Measurements from ENCODE around the gene MRPL10.

The MRPL10 gene

GRCh38 chr17:47871048-47871447, 39.7 kb upstream of the MRPL10 start:
- Histone ChIP-seq H3K9ac (ENCODE audit: low read length) (no peak overlapping the region), H3K4me1 (ENCODE audit: insufficient read depth, low read length) (no peaks in the 10 kb centered on the region), H3K27me3 (ENCODE audit: control insufficient read depth in 1 of 2, insufficient read depth in 2 of 2, low read length in 2 of 2) (peaks cover 9 to 40% of the 10 kb centered on the region in 2 donors), H3K9me3 (ENCODE audit: low read length) (no peaks in the 10 kb centered on the region), H3K36me3 (ENCODE audit: insufficient read depth, low read length) (no peaks in the 10 kb centered on the region), H3K27ac (ENCODE audit: low read depth, low read length) (no peak overlapping the region), H3K4me3 (ENCODE audit: low read depth in 1 of 2, low read length in 2 of 2) (no peak overlapping the region)

DNA sequence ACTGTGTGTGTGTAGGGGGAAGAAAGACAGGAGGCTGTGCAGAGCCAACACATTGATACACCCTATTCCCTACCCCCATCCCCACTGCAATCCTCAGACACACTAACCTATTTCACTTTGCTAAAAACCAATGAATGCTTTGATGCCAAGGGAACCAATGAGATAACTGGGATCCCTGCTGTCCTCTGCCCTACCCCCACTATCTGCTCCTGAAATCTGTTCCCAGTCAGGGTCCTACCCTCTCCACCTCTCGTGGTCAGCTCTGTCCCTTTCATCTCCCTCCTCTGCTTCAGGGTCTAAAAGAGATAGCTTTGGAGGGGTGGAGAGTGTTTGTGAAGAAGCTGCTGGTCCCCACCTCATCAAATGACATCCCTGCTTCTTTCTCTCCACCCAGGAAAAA, 38.7 kb upstream of the MRPL10 start:
- no peak overlapping the region for H3K4me3 ChIP-seq (ENCODE audit: low read depth in 1 of 2, low read length in 2 of 2)
- H3K4me1 ChIP-seq (ENCODE audit: insufficient read depth, low read length): no peaks in the 10 kb centered on the region
- H3K9me3 ChIP-seq (ENCODE audit: low read length): no peaks in the 10 kb centered on the region
- H3K9ac ChIP-seq (ENCODE audit: low read length): no peak overlapping the region
- no peak overlapping the region for H3K27ac ChIP-seq (ENCODE audit: low read depth, low read length)
- H3K27me3 ChIP-seq (ENCODE audit: control insufficient read depth in 1 of 2, insufficient read depth in 2 of 2, low read length in 2 of 2): peaks cover 9 to 46% of the 10 kb centered on the region in 2 donors
- no peaks in the 10 kb centered on the region for H3K36me3 ChIP-seq (ENCODE audit: insufficient read depth, low read length)

GRCh38 chr17:47869114-47869513, 37.8 kb upstream of the MRPL10 start:
- Histone ChIP-seq H3K4me3 (ENCODE audit: low read depth in 1 of 2, low read length in 2 of 2) (no peak overlapping the region), H3K9ac (ENCODE audit: low read length) (no peak overlapping the region), H3K27me3 (ENCODE audit: control insufficient read depth in 1 of 2, insufficient read depth in 2 of 2, low read length in 2 of 2) (peaks cover 9 to 45% of the 10 kb centered on the region in 2 donors), H3K9me3 (ENCODE audit: low read length) (no peaks in the 10 kb centered on the region), H3K27ac (ENCODE audit: low read depth, low read length) (no peak overlapping the region), H3K4me1 (ENCODE audit: insufficient read depth, low read length) (no peaks in the 10 kb centered on the region), H3K36me3 (ENCODE audit: insufficient read depth, low read length) (no peaks in the 10 kb centered on the region)

- H3K9ac ChIP-seq (ENCODE audit: low read length): no peak overlapping the region
- H3K36me3 ChIP-seq (ENCODE audit: insufficient read depth, low read length): no peaks in the 10 kb centered on the region
- no peak overlapping the region for H3K4me3 ChIP-seq (ENCODE audit: low read depth in 1 of 2, low read length in 2 of 2)
- H3K9me3 ChIP-seq (ENCODE audit: low read length): no peaks in the 10 kb centered on the region
- no peak overlapping the region for H3K27ac ChIP-seq (ENCODE audit: low read depth, low read length)
- no peaks in the 10 kb centered on the region for H3K4me1 ChIP-seq (ENCODE audit: insufficient read depth, low read length)
- peaks cover 9 to 38% of the 10 kb centered on the region in 2 donors for H3K27me3 ChIP-seq (ENCODE audit: control insufficient read depth in 1 of 2, insufficient read depth in 2 of 2, low read length in 2 of 2)
Observed at GRCh38 chr17:47867813-47868533, 36.6 kb upstream of the MRPL10 start.

DNA sequence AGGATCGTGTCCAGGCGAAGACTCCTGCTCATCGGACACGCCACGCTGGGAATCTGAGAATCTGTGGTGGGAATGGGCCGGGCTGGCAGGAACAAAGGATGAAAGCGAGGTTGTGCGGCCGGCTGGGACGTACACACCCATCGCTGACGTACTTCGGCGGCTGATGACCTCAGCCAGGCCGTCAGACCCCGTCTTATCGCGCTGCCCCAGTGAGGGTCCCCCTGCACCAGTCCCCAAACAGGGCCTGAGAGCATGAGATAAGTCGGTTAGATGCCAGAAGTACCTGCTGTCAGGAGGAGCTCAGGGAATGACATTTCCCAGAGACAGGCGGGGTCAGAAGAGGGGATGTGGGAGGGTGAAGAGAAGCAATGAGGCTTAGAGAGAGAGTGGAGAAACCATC, 35.6 kb upstream of the MRPL10 start:
- no peak overlapping the region for H3K9ac ChIP-seq (ENCODE audit: low read length)
- H3K27me3 ChIP-seq (ENCODE audit: control insufficient read depth in 1 of 2, insufficient read depth in 2 of 2, low read length in 2 of 2): peaks cover 9 to 27% of the 10 kb centered on the region in 2 donors
- no peak overlapping the region for H3K4me3 ChIP-seq (ENCODE audit: low read depth in 1 of 2, low read length in 2 of 2)
- no peaks in the 10 kb centered on the region for H3K4me1 ChIP-seq (ENCODE audit: insufficient read depth, low read length)
- H3K9me3 ChIP-seq (ENCODE audit: low read length): no peaks in the 10 kb centered on the region
- H3K27ac ChIP-seq (ENCODE audit: low read depth, low read length): no peak overlapping the region
- H3K36me3 ChIP-seq (ENCODE audit: insufficient read depth, low read length): no peaks in the 10 kb centered on the region

- no peak overlapping the region for H3K27ac ChIP-seq (ENCODE audit: low read depth, low read length)
- H3K4me3 ChIP-seq (ENCODE audit: low read depth in 1 of 2, low read length in 2 of 2): no peak overlapping the region
- H3K9ac ChIP-seq (ENCODE audit: low read length): no peak overlapping the region
- H3K4me1 ChIP-seq (ENCODE audit: insufficient read depth, low read length): no peaks in the 10 kb centered on the region
- H3K27me3 ChIP-seq (ENCODE audit: control insufficient read depth in 1 of 2, insufficient read depth in 2 of 2, low read length in 2 of 2): peaks cover 10 to 15% of the 10 kb centered on the region in 2 donors
- no peaks in the 10 kb centered on the region for H3K36me3 ChIP-seq (ENCODE audit: insufficient read depth, low read length)
- no peaks in the 10 kb centered on the region for H3K9me3 ChIP-seq (ENCODE audit: low read length)
Observed at GRCh38 chr17:47864791-47865216, 33.5 kb upstream of the MRPL10 start.

DNA sequence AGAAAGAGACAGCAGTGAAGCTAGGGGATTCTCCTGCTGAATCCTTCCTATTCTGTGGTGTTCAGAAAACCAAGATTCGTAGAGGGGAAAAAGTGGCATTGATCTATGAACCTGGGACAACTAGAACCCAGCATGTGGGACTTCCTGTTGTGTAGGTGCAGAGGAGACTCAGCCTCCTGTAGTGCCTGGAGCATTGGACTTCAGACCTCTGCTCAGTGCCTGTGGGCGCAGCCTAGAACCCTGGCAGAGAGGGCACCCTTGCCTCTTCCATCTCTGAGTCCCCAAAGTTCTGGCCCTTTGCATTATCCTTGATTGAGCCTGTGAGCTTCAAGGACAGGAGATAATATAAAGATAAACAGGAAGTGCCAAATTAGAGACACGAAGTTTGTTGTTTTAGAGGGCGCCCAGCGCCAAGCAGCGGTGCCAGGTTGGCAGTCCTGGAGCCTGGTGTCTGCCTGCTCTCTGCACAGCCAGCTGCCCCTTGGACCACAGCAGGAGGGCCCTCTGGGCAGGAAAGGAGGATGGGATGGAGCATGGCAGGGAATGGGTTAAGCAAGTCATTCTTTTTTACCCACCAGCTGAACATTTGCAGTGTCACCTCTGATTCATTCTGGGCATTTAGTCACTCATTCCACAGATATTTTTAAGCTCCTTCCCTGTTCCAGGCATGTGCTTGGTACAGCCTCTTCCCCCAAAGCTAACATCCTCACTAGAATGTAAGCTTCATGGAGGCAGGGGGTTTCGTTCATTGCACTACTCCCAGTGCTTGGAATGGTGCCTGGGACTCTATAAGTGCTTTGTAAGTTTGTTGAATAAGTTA, 31.5 kb upstream of the MRPL10 start:
- Histone ChIP-seq H3K9ac (ENCODE audit: low read length) (no peak overlapping the region), H3K4me3 (ENCODE audit: low read depth in 1 of 2, low read length in 2 of 2) (no peak overlapping the region), H3K27me3 (ENCODE audit: control insufficient read depth in 1 of 2, insufficient read depth in 2 of 2, low read length in 2 of 2) (peaks cover 13 to 26% of the 10 kb centered on the region in 2 donors), H3K27ac (ENCODE audit: low read depth, low read length) (no peak overlapping the region), H3K36me3 (ENCODE audit: insufficient read depth, low read length) (no peaks in the 10 kb centered on the region), H3K9me3 (ENCODE audit: low read length) (no peaks in the 10 kb centered on the region), H3K4me1 (ENCODE audit: insufficient read depth, low read length) (no peaks in the 10 kb centered on the region)

DNA sequence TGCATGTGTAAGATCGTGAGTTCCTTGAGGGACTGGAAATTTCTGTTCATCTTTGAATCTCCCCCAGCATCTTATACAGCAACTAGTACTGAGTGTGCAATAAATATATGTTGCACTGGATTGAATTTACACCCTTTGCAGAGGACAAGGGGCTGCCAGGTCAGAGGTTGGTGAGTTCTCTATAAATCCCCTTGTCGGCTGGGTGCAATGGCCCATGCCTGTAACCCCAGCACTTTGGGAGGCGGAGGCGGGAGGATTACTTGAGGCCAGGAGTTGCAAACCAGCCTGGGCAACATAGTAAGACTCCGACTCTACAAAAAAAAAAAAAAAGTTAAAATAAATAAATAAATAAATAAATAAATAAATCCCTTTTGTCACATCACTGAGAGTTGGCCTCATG, 29.0 kb upstream of the MRPL10 start:
- H3K4me3 ChIP-seq (ENCODE audit: low read depth in 1 of 2, low read length in 2 of 2): no peak overlapping the region
- no peaks in the 10 kb centered on the region for H3K9me3 ChIP-seq (ENCODE audit: low read length)
- no peak overlapping the region for H3K27ac ChIP-seq (ENCODE audit: low read depth, low read length)
- peaks cover 29 to 42% of the 10 kb centered on the region in 2 donors for H3K27me3 ChIP-seq (ENCODE audit: control insufficient read depth in 1 of 2, insufficient read depth in 2 of 2, low read length in 2 of 2)
- no peaks in the 10 kb centered on the region for H3K36me3 ChIP-seq (ENCODE audit: insufficient read depth, low read length)
- H3K4me1 ChIP-seq (ENCODE audit: insufficient read depth, low read length): no peaks in the 10 kb centered on the region
- no peak overlapping the region for H3K9ac ChIP-seq (ENCODE audit: low read length)

DNA sequence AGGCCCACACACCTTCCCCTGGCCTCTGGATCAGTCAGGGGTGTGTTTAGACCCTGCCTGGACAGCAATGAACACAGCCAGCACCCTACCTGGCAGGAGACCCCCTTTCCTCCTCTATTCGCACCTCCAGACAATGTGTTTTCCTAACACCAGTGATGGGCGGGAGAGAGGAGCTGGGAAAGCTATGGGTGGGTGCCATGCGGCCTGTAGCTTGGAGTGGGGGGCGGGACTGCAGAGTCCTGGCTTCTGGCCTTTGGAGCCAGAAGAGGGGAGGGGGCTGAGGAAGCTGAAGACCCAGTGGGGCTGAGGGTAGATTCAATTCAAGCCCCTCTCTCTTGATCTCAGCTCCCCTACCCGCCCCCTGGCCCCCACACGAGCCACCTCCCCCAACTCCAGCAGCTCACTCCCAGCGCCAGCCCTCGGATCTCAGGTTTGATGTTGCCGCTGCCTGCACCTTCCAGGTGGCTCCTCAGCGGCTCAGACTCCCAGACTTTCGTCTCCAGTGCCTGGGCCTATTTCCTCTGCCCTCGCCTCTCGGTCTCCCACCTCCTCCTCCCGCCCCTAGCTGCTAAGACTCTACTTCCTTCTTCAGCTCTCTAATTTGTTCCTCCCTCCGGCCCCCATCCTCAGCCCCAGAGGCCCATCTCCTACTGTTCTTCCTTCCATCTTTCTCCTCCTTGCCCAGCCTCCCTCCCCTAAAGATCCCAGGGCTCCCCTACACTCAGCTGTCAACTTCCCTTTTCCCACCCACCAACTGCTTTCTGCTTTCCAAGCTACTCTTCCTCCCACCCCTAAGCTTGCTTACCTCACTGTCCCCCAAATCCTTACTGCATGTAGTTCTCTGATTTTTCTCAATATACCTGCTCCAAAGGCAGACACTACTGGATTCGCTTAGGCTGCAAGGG, 26.5 kb upstream of the MRPL10 start:
- no peaks in the 10 kb centered on the region for H3K4me1 ChIP-seq (ENCODE audit: insufficient read depth, low read length)
- no peaks in the 10 kb centered on the region for H3K9me3 ChIP-seq (ENCODE audit: low read length)
- no peak overlapping the region for H3K4me3 ChIP-seq (ENCODE audit: low read depth in 1 of 2, low read length in 2 of 2)
- H3K9ac ChIP-seq (ENCODE audit: low read length): no peak overlapping the region
- H3K27me3 ChIP-seq (ENCODE audit: control insufficient read depth in 1 of 2, insufficient read depth in 2 of 2, low read length in 2 of 2): peaks cover 54 to 61% of the 10 kb centered on the region in 2 donors
- no peaks in the 10 kb centered on the region for H3K36me3 ChIP-seq (ENCODE audit: insufficient read depth, low read length)
- H3K27ac ChIP-seq (ENCODE audit: low read depth, low read length): no peak overlapping the region

DNA sequence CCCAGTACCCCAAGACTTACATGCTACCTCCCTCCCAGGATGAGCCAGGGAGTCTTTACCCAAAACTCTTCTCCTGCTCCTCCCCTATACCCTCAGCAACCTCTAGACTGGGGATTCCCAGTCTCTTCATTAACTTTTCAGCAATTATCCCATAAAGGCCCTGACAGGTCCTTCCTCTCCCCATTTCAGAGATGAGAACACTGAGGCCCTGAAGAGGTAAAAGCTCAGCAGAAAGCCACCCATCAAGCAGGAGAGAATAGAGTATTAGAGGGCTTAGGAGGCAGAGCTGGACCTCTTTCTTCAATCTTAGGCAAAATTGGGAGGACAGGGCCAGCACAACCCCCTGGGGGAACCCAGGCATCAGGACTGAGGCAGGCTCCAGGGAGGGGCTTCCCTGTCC, 25.5 kb upstream of the MRPL10 start:
- peaks cover 64 to 70% of the 10 kb centered on the region in 2 donors for H3K27me3 ChIP-seq (ENCODE audit: control insufficient read depth in 1 of 2, insufficient read depth in 2 of 2, low read length in 2 of 2)
- H3K27ac ChIP-seq (ENCODE audit: low read depth, low read length): no peak overlapping the region
- H3K9me3 ChIP-seq (ENCODE audit: low read length): no peaks in the 10 kb centered on the region

GRCh38 chr17:47855737-47856136, 24.4 kb upstream of the MRPL10 start:
- Histone ChIP-seq H3K36me3 (ENCODE audit: insufficient read depth, low read length) (no peaks in the 10 kb centered on the region), H3K9ac (ENCODE audit: low read length) (no peak overlapping the region), H3K4me1 (ENCODE audit: insufficient read depth, low read length) (no peaks in the 10 kb centered on the region), H3K4me3 (ENCODE audit: low read depth in 1 of 2, low read length in 2 of 2) (no peak overlapping the region), H3K27me3 (ENCODE audit: control insufficient read depth in 1 of 2, insufficient read depth in 2 of 2, low read length in 2 of 2) (peaks cover 71 to 81% of the 10 kb centered on the region in 2 donors), H3K27ac (ENCODE audit: low read depth, low read length) (no peak overlapping the region), H3K9me3 (ENCODE audit: low read length) (no peaks in the 10 kb centered on the region)

More for the DNA sequence above, 25.5 kb upstream of the MRPL10 start:
- Histone ChIP-seq H3K4me3 (ENCODE audit: low read depth in 1 of 2, low read length in 2 of 2) (no peak overlapping the region), H3K9ac (ENCODE audit: low read length) (no peak overlapping the region), H3K4me1 (ENCODE audit: insufficient read depth, low read length) (no peaks in the 10 kb centered on the region), H3K36me3 (ENCODE audit: insufficient read depth, low read length) (no peaks in the 10 kb centered on the region)

Measured in muscle layer of colon (tissue), 2 donors.